H1 (cell line): ENCODE results near the gene GALNT7. TPM values are rescaled to one million over a fixed set of nuclear protein-coding genes. Genes with fewer than 3 reads are reported as not detected.

Experiments used
- CTCF ChIA-PET: fragments of 300-600 bp; sonication (Branson Sonifier 250); formaldehyde crosslinking; loops from one replicate; lab custom pipeline; 2021; ENCODE audit not compliant: partially characterized antibody; lab: Charles Lee
- POLR2A ChIA-PET: fragments of 300-600 bp; sonication (Branson Sonifier 250); formaldehyde crosslinking; loops from one replicate; lab custom pipeline; 2021; ENCODE audit warnings: inconsistent platforms; ENCODE audit not compliant: partially characterized antibody; lab: Charles Lee
- DNase-seq, 2 experiments: peaks; one replicate each; pipeline versions ENCODE4 v3.0.0 to v3.0.0-alpha.2; 2010 to 2022; ENCODE audit warnings: low spot score in 2 of 2, low read depth in 1 of 2, mixed read lengths in 1 of 2
- FAIRE-seq: peaks from 2 replicates; lab custom pipeline; 2011; peaks lifted over from hg19 to GRCh38; lab: Jason Lieb, UNC
- H2AFZ ChIP-seq: 2 replicates; pipeline ENCODE4 v1.8.1; 2012; ENCODE audit warnings: low read length, inconsistent platforms
- H2AK5ac ChIP-seq: 2 replicates; pipeline ENCODE4 v1.6.1; 2013; ENCODE audit warnings: low read depth, low read length
- H2BK120ac ChIP-seq: replicated peaks from 2 replicates; pipeline ENCODE3; 2013; ENCODE audit warnings: low read depth, low read length, inconsistent platforms
- H2BK12ac ChIP-seq: 2 replicates; pipeline ENCODE4 v1.6.1; 2013; ENCODE audit warnings: low read depth, low read length
- H2BK15ac ChIP-seq: 2 replicates; pipeline ENCODE4 v1.6.1; 2013; ENCODE audit warnings: low read length
- H2BK20ac ChIP-seq: 2 replicates; pipeline ENCODE4 v1.6.1; 2013; ENCODE audit warnings: low read length
- H2BK5ac ChIP-seq: 2 replicates; pipeline ENCODE4 v1.6.1; 2013; ENCODE audit warnings: low read depth, low read length
- H3K14ac ChIP-seq: 2 replicates; pipeline ENCODE4 v1.6.1; 2013; ENCODE audit warnings: inconsistent platforms; ENCODE audit not compliant: insufficient read length
- H3K18ac ChIP-seq: 2 replicates; pipeline ENCODE4 v1.6.1; 2013; ENCODE audit warnings: low read length; ENCODE audit errors: extremely low read depth
- H3K23ac ChIP-seq: 2 replicates; pipeline ENCODE4 v1.6.1; 2013; ENCODE audit warnings: inconsistent platforms; ENCODE audit not compliant: insufficient read length
- H3K23me2 ChIP-seq: 2 replicates; pipeline ENCODE4 v1.6.1; 2013; ENCODE audit warnings: low read depth, low read length
- H3K27ac ChIP-seq: 2 replicates; pipeline ENCODE4 v1.6.1; 2011; ENCODE audit warnings: low read depth, low read length, inconsistent platforms
- H3K27me3 ChIP-seq, 4 experiments: replicated peaks in 1 of 4; 1 replicate in 1 of 4; 2 replicates in 3 of 4; pipeline versions ENCODE4 v1.6.1 to v1.8.1; 2011 to 2013; ENCODE audit warnings: low read length in 3 of 4, mild to moderate bottlenecking in 3 of 4, inconsistent platforms in 2 of 4, mixed read lengths in 2 of 4, moderate library complexity in 1 of 4; ENCODE audit not compliant: control insufficient read depth in 3 of 4, insufficient read depth in 3 of 4; ENCODE audit errors: extremely low read depth in 1 of 4
- H3K36me3 ChIP-seq, 4 experiments: 2 replicates each; pipeline versions ENCODE4 v1.6.1 to v1.8.1; 2011 to 2013; ENCODE audit warnings: mild to moderate bottlenecking in 4 of 4, low read length in 3 of 4, moderate library complexity in 2 of 4, control low read depth in 1 of 4, inconsistent platforms in 1 of 4; ENCODE audit not compliant: insufficient read depth in 4 of 4, control insufficient read depth in 2 of 4
- H3K4ac ChIP-seq: replicated peaks from 2 replicates; pipeline ENCODE3; 2013; ENCODE audit warnings: low read length, low read depth, mixed read lengths, inconsistent platforms; ENCODE audit not compliant: insufficient read length
- H3K4me1 ChIP-seq, 4 experiments: replicated peaks in 1 of 4; 1 replicate in 1 of 4; 2 replicates in 3 of 4; pipeline versions ENCODE4 v1.6.1 to v1.8.1; 2011 to 2013; ENCODE audit warnings: low read length in 3 of 4, inconsistent platforms in 2 of 4, mixed read lengths in 1 of 4; ENCODE audit not compliant: insufficient read depth in 4 of 4, control insufficient read depth in 3 of 4
- H3K4me2 ChIP-seq, 2 experiments: 2 replicates each; pipeline versions ENCODE4 v1.6.1 to v1.8.1; 2011 to 2013; ENCODE audit warnings: low read depth in 2 of 2, low read length in 2 of 2, control low read depth in 1 of 2, inconsistent platforms in 1 of 2, mild to moderate bottlenecking in 1 of 2; ENCODE audit not compliant: insufficient read depth in 1 of 2
- H3K4me3 ChIP-seq, 4 experiments: fragments of 200-600, 300-600 bp in 1 of 4; sonication (generic), shearing (Covaris generic), sonication (Bioruptor Twin) in 1 of 4; 2 replicates each; pipeline versions ENCODE4 v1.5.1 to v1.8.1; 2011 to 2016; ENCODE audit warnings: low read length in 4 of 4, low read depth in 3 of 4, control low read depth in 2 of 4, inconsistent platforms in 2 of 4, mild to moderate bottlenecking in 2 of 4, mixed read lengths in 1 of 4, moderate library complexity in 1 of 4; ENCODE audit not compliant: insufficient read depth in 2 of 4; ENCODE audit errors: extremely low read depth in 1 of 4
- H3K56ac ChIP-seq: replicated peaks from 2 replicates; pipeline ENCODE3; 2013; ENCODE audit warnings: low read depth, mild to moderate bottlenecking, mixed read lengths, low read length, inconsistent platforms; ENCODE audit not compliant: insufficient read length
- H3K79me1 ChIP-seq: 2 replicates; pipeline ENCODE4 v1.6.1; 2013; ENCODE audit warnings: low read depth, low read length, control low read depth
- H3K79me2 ChIP-seq, 2 experiments: 2 replicates each; pipeline versions ENCODE4 v1.6.1 to v1.8.1; 2012 to 2013; ENCODE audit warnings: low read length in 2 of 2, mild to moderate bottlenecking in 2 of 2, inconsistent platforms in 1 of 2; ENCODE audit not compliant: insufficient read depth in 2 of 2, control insufficient read depth in 1 of 2
- H3K9ac ChIP-seq, 4 experiments: replicated peaks in 1 of 4; 1 replicate in 1 of 4; 2 replicates in 3 of 4; pipeline versions ENCODE4 v1.6.1 to v1.8.1; 2011 to 2013; ENCODE audit warnings: low read depth in 3 of 4, low read length in 3 of 4, control low read depth in 2 of 4, mild to moderate bottlenecking in 2 of 4, moderate library complexity in 2 of 4, inconsistent platforms in 1 of 4; ENCODE audit errors: extremely low read depth in 1 of 4
- H3K9me3 ChIP-seq, 2 experiments: 2 replicates each; pipeline versions ENCODE4 v1.6.1 to v1.8.1; 2012 to 2013; ENCODE audit warnings: mild to moderate bottlenecking in 2 of 2, moderate library complexity in 2 of 2, control low read depth in 1 of 2, inconsistent platforms in 1 of 2, low read depth in 1 of 2, low read length in 1 of 2, mixed read lengths in 1 of 2; ENCODE audit not compliant: insufficient read depth in 2 of 2
- H4K20me1 ChIP-seq, 2 experiments: replicated peaks in 1 of 2; 2 replicates each; pipeline versions ENCODE3 to v1.8.1; 2011 to 2013; ENCODE audit warnings: inconsistent platforms in 2 of 2, low read length in 2 of 2, mild to moderate bottlenecking in 1 of 2; ENCODE audit not compliant: insufficient read depth in 2 of 2, control insufficient read depth in 1 of 2
- H4K5ac ChIP-seq: 2 replicates; pipeline ENCODE4 v1.6.1; 2013; ENCODE audit warnings: low read length, low read depth, mixed read lengths, inconsistent platforms; ENCODE audit not compliant: insufficient read length
- H4K8ac ChIP-seq: 2 replicates; pipeline ENCODE4 v1.8.0; 2013; ENCODE audit warnings: mild to moderate bottlenecking, moderate library complexity, low read length, inconsistent platforms; ENCODE audit not compliant: insufficient read depth; ENCODE audit errors: extremely low read depth
- H4K91ac ChIP-seq: replicated peaks from 2 replicates; pipeline ENCODE3; 2013; ENCODE audit warnings: low read length, mixed read lengths, inconsistent platforms; ENCODE audit not compliant: insufficient read length
- CTBP2 ChIP-seq: IDR thresholded peaks from 2 replicates; pipeline ENCODE4 v1.7.0; 2011; ENCODE audit warnings: borderline replicate concordance, mild to moderate bottlenecking, moderate library complexity, mixed read lengths, low read length; ENCODE audit not compliant: insufficient read depth, insufficient read length
- FOSL1 ChIP-seq: IDR thresholded peaks from 2 replicates; pipeline ENCODE4 v1.6.1; 2011; ENCODE audit warnings: mild to moderate bottlenecking, low read depth, low read length, moderate library complexity; ENCODE audit not compliant: insufficient read depth
- KDM5A ChIP-seq: fragments of 200-600 bp; IDR thresholded peaks from 2 replicates; pipeline ENCODE4 v1.7.1; 2012; ENCODE audit warnings: mild to moderate bottlenecking, low read length, inconsistent platforms, mixed read lengths
- MAFK ChIP-seq: IDR thresholded peaks from 2 replicates; pipeline ENCODE4 v1.6.1; 2012; ENCODE audit warnings: low read depth, mild to moderate bottlenecking, improper control_type of control experiment, low read length
- RBBP5 ChIP-seq: IDR thresholded peaks from 2 replicates; pipeline ENCODE4 v1.7.1; 2012; ENCODE audit warnings: low read depth, mild to moderate bottlenecking, inconsistent platforms, low read length, moderate library complexity, borderline replicate concordance
- SIN3A ChIP-seq, 2 experiments: IDR thresholded peaks in 1 of 2; conservative IDR thresholded peaks in 1 of 2; 2 replicates each; pipeline ENCODE4 v1.6.1; 2011 to 2012; ENCODE audit warnings: low read length in 2 of 2, improper control_type of control experiment in 1 of 2, low read depth in 1 of 2, mild to moderate bottlenecking in 1 of 2
- SP4 ChIP-seq: IDR thresholded peaks from 2 replicates; pipeline ENCODE4 v1.6.1; 2012; ENCODE audit warnings: low read length, inconsistent platforms
- TAF7 ChIP-seq: optimal IDR thresholded peaks from 2 replicates; pipeline ENCODE3; 2011; ENCODE audit warnings: low read depth, mild to moderate bottlenecking, inconsistent platforms, low read length, moderate library complexity, borderline replicate concordance
- WGBS, 2 experiments: shearing (Covaris generic) in 1 of 2; methylation state at CpG; one replicate each; pipeline versions ENCODE4 v1.1.6 to v1.1.7; 2013 to 2015; ENCODE audit warnings: low lambda C conversion rate in 2 of 2, mixed read lengths in 2 of 2, inconsistent platforms in 1 of 2, low coverage in 1 of 2, missing lambda C conversion rate in 1 of 2; ENCODE audit not compliant: insufficient replicate concordance in 2 of 2, insufficient coverage in 1 of 2, insufficient read length in 1 of 2; ENCODE audit errors: extremely low coverage in 1 of 2, missing lambda C conversion rate in 1 of 2; 5-methylcytosine and 5-hydroxymethylcytosine counted together
- polyA plus RNA-seq, 7 experiments: library from polyadenylated mRNA; depleted of rRNA in 3 of 7; stranded (reverse) in 5 of 7; unstranded in 2 of 7; fragments of >200 nt in 5 of 7; fragments of 200-250 nt in 2 of 7; gene quantifications; 1 replicate in 5 of 7; 2 replicates in 1 of 7; 4 replicates in 1 of 7; pipeline versions ENCODE4 v1.2.1 to v1.2.3, GENCODE V29; 2011 to 2013; ENCODE audit warnings: missing spikeins in 2 of 7, mixed read lengths in 2 of 7
- total RNA-seq: library from RNA; stranded (reverse); fragmentation: NEBNext Ultra II Directional; extraction: Animal tissue kit (Norgen Biotek cat#: 25700); gene quantifications from 2 replicates; pipeline ENCODE4 v1.2.1, GENCODE V29; 2021
- TF ChIP-seq, protein P1 (sequence below): IDR thresholded peaks from 2 replicates; pipeline ENCODE4 v1.6.1; 2012; ENCODE audit warnings: inconsistent platforms
- TF ChIP-seq, protein P2 (sequence below): IDR thresholded peaks from 2 replicates; pipeline ENCODE4 v1.6.1; 2011; ENCODE audit warnings: low read depth, mild to moderate bottlenecking, low read length; ENCODE audit not compliant: insufficient read depth

The GALNT7 gene
- total and polyA plus RNA-seq, 2 of the 8 experiments (the other 6 are each of a cell fraction or from before 2014, with no cell fraction given) = 22.4 to 85.5 TPM

DNA sequence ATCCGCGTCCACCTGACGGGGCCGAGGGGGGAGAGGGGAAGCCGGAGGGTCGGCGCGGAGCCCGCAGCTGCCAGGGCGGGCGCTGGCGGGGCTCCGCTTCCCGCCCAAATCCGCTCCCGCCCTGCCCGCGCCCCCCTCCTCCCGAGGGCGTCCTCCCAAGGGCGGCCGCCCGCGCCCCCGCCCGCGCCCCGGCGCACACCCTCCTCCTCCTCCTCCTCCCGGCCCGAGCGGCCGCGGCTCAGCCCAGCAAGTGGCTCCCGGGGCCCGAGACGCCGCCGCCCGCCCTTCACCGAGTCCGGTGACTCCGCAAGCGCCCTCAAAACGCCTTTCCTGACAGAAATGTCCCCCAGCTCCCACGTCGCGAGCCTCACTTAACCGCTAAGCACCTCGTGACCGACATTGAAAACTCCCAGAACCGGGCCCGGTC lies 165.1 kb downstream of the GALNT7 start:
- no peak for FAIRE-seq
- Histone ChIP-seq H3K14ac (no peak overlapping the region), H3K79me1 (no peaks in the 10 kb centered on the region), H3K4me3 (peak overlapping the region; percentile 73 to 99 (median 94)), H4K91ac (peak overlapping the region; percentile 70), H3K18ac (peak overlapping the region; percentile 98; the same call in 1 of the 2 replicates), H2BK20ac (no peak overlapping the region), H3K4me2 (peak overlapping the region; percentile 80 to 90), H3K9me3 (no peaks in the 10 kb centered on the region), H2BK5ac (peak overlapping the region; percentile 91), H3K27me3 (no peaks in the 10 kb centered on the region), H3K27ac (peak overlapping the region; percentile 100), H3K9ac (peak overlapping the region; percentile 99 to 100 (median 100)), H3K4me1 (peaks cover 0 to 3% (median 3%) of the 10 kb centered on the region in 4 experiments; a peak in 6 of 7 replicates), H2BK12ac (peak overlapping the region; percentile 76; the same call in 1 of the 2 replicates), H4K5ac (peak overlapping the region; percentile 99), H3K23ac (no peak overlapping the region), H2AK5ac (no peak overlapping the region), H3K36me3 (peaks cover 6 to 46% (median 22%) of the 10 kb centered on the region in 4 experiments; a peak in 7 of 8 replicates), H4K8ac (peak overlapping the region; percentile 100; the same call in 1 of the 2 replicates), H3K56ac (peak overlapping the region; percentile 71), H4K20me1 (peaks cover 2 to 4% of the 10 kb centered on the region in 2 experiments), H3K79me2 (peaks cover 0 to 19% of the 10 kb centered on the region in 2 experiments; a peak in 3 of 4 replicates), H2AFZ (no peak overlapping the region), H2BK120ac (no peak overlapping the region), H3K23me2 (peaks cover 3% of the 10 kb centered on the region; the same call in 1 of the 2 replicates), H3K4ac (no peak overlapping the region), H2BK15ac (no peak overlapping the region)
- DNase-seq = no peak
- POLR2A ChIA-PET = interaction anchor here (0.6 to 8.0 kb wide), 33 partner anchors 12 to 347 kb away, joined by 3 to 123 read pairs (median 4); partner anchors contain the start of genes GALNT7, SAP30 and SCRG1
- WGBS, 2 experiments = 2% methylated on average over 23 of the region's 53 CpGs; no CpG with 5 or more reads in 1 of the 2 experiments
- CTCF ChIA-PET = interaction anchor here (0.7 to 3.0 kb wide), 7 partner anchors 15 to 320 kb away, joined by 3 to 12 read pairs (median 6); partner anchors contain the start of gene SAP30
- TF ChIP-seq, protein P1, sequence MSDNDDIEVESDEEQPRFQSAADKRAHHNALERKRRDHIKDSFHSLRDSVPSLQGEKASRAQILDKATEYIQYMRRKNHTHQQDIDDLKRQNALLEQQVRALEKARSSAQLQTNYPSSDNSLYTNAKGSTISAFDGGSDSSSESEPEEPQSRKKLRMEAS = no peak
- TF ChIP-seq RBBP5 (0 out of 2 replicates have a peak, but pooled peaks have one; percentile 49), SIN3A (conservative IDR thresholded peaks at IDR 0.05 in 1 of 2, IDR thresholded peaks at IDR 0.05 in 1 of 2; ENCODE audit: low read depth in 1 of 2, low read length in 2 of 2) (0 out of 4 replicates have a peak, but pooled peaks of 1 of the 2 experiments have one; percentile 0), TAF7 (no peak), KDM5A (no peak), SP4 (no peak), CTBP2 (no peak), FOSL1 (no peak), MAFK (no peak)
- TF ChIP-seq, protein P2, sequence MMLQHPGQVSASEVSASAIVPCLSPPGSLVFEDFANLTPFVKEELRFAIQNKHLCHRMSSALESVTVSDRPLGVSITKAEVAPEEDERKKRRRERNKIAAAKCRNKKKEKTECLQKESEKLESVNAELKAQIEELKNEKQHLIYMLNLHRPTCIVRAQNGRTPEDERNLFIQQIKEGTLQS = no peak
